HG02973 (cell line): ENCODE data around the gene NR2E1.

Experiments used
- ATAC-seq: cut with Tn5 transposase; IDR thresholded peaks from one replicate; pipeline ENCODE4 v1.9.1; 2021; ENCODE audit warnings: moderate library complexity; ENCODE audit not compliant: unreplicated experiment

Gene NR2E1

DNA sequence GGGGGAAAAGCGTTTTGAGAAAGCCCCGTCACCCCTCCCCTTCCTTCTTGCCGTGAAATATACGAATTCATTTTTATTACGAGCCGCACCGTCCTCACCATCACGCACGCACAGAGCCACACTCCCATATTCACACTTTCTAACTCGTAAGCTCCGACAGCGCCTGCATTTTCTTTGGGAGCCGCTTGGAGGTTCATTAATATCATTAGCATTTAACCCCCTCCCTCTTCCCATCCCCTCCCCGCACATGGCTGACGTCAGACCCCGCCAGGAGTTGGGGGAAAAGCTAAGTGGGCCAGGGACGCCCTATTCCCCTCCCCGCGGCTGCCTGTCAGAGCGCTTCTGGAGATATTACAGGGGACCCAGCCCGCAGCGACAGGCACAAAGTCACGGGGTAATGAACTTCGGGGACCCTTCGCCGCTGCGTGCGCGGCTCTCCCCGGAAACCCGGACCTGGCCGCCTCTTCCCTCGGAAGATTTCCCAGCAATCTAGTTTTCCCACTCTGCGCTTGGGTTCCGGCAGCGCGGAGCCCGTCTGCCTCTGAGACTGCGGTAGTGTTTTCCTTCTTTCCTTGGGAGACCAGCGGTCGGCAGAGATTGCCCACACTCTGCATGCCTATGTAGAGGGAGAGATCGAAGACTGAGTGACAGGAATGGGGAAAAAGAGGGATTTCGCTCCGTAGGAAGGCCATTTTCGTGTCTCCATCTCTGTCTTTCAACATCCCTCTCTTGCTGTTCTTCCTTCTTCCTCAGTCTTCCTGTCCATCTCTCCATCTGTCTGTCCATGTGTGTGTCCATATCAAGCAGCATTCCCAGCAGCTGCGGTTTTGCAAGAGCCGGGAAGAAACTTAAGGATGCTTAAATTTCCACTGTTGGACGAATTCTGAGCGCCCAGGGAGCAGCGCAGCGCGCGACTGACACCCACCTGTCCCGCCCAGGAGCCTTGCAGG lies at the start of gene NR2E1:
Gene NR2E1 (plus strand): TSS at position 309 of the 950 bp plus-strand sequence. CDS start 744 bp downstream, outside the sequence.
- ATAC-seq: no peak

DNA sequence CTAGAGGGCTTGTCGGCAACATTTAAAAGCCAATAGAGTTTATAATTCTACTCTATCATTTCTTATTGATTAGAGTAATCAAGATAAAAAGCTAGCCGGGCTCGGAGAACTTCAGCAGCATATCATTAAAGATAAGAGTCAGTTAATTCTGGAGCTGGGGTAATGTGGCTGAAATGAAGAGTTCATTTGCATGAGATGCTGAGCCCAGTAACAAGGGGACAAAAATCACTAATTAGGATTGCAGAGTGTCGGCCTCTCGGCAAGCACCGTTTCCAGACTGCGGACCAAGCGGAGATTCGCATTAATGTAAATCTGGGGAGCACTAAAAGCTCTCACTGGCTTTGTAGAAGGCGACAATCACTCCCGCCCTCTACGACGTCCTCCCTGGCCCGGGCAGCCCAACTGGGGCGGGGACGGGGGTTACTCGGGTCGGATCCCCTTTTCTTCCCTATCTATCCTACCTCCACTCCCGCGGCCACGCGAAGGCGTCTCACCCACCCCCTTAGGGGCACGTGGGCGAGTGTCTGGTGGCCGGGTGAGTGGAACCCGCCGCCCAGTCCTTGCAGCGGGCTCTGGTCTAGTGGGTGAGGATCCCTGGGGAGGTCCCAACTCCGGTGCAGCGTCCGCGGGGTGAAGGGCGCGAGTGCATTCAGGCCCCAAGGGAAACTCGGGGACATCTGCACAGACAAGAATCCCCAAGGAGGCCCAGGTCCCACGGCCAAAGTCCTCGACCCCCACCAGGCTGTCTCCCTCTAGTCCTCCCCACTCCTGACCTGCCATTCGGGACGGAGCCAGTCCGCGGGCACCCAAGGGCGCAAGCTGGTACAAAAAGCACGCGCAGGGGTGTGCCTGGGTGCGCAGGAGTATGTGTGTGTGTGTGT lies 49.0 kb upstream of the NR2E1 start:
- ATAC-seq: no peak

DNA sequence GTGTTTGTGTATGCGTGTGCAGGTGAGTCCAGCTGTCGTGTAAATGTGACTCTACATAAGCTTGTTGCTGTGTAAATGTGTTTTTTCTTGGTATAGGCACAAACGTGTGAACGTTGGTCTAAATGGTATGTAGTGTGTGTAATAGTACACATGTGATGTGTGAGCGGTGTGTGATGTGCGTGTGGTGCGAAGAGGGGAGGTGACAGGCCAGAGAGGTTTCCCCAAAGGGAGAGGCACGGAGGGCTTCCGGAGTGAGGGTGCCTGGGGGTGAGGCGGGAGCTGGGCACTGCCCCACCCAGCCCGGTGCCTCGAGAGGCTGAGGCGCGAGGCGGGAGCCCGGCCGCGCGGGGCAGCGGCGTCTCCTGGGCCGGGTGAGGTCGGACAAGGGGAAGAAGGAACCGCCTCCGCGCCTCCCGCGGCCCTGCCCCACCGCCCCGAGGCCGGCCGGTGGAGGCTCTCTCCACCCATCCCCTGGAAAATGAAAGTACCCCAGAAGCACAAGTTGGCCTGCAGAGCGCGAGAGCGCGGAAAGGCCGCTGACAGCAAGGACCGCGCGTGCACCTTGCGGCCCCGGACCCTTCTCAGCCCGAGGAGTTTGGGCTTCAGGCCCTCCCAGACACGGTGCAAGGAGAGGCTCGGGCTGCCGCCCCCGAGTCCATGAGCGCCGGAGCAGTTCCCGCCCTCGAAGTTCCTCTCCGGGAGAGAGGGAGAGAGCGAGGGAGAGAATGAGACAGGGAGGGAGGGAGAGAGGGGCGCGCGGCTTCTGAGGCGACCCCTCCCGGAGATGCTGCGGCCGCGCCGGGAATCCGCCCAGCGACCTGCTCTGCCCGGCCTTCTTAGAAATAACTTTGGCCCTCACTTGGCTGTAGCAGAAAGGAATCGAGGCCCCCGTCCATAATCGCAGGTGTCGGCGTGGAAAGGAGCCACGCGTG lies 48.1 kb upstream of the NR2E1 start:
- ATAC-seq: no peak

DNA sequence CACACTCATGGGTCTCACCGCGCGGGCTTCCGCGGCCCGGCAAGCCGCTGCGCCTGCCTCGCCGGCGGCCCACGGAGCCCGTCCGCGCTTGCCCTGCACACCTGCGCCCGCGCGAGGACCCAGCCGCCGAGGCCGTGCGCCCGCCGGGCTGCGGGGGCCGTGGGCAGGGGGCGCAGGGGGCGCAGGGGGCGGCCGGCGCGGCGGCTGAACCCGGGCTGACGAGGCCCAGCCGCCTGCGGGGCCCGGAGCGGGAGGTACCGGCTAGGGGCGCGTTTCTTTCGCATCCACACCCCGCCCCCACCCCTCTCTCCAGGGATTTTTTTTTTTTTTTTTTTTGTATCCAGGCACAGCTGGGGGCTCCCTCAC lies 47.5 kb upstream of the NR2E1 start:
- ATAC-seq: no peak

DNA sequence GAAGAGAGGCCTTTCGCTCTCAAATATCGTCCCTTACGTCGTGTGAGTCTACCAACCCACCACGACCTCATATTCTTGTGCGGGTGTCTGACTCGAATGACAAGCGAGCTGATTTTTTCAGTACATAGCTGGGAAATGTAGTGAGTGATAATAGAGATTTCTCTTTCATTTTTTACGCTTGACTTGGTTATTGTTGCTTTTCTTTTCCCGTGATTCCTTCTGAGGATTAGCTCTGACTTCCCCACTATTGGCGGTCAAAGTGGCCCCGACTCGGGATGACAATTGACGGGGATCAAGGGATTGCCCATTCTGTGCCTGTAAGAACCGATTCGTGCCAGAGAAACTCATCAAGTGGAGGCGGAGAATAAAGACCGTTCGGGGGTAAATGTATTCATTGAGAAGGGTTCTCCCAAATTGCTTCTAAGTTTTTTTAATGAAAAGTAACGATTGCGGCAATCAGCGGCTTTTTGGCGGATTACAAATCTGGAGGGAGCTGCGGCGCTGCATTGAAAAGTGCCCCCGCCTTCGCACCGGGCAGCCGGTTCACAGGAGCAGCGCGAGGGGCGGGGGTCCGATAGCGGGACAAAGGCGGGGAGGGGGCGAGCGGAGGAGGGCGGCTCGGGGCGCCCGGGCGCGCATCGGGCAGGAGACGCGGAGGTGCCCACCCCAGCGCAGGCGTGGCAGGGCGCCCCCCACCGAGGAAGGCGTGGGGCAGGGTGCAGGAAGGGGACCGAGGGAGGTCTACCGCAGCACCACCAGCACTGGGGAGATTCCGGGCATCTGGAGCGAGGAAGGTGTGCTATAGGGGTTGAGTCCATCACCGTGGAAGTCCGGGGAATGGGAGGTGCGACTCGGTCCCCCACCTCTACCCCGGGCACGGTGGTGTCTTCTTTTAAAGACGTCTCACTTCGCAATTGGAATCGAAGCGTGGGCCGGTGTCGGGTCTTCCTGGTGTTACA lies 46.7 kb upstream of the NR2E1 start:
- ATAC-seq: no peak

DNA sequence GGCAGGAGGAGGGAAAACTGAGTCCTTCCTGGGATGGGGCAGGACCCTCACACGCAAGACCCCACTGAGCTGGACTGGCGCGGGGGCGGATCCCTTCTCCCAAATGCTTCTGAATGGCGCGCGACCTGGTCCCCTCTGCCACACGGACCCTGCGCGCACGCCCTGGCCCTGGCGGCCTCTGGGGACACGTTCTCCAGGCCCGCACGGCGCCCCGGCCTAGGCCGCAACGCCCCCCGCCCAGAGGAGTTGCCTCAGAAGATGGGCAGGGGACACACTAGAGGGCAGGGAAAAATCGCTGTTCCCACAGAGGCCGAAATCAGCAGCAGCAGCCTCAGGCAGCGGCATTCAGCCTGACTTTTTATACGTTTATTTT lies 46.1 kb upstream of the NR2E1 start:
- no peak for ATAC-seq

DNA sequence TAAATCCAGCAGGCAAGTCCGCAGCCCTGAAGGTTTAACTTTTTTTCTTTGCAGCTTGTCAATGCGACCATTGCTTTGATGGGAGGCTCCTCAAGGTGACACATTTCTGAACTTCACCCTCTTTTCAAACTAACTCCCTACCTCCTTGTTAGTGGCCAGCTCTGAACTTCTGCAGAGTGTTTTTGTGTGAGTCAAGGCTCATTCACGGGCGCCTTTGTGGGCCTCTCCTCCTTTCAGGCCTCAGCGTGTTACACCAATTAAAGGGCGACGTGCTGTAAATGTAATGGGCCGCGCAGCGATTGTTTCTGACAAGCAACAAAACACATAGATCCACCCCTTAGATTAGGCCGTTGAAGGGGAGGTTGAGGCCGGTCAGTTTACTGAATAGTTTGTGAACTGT lies 45.5 kb upstream of the NR2E1 start:
- ATAC-seq: no peak

DNA sequence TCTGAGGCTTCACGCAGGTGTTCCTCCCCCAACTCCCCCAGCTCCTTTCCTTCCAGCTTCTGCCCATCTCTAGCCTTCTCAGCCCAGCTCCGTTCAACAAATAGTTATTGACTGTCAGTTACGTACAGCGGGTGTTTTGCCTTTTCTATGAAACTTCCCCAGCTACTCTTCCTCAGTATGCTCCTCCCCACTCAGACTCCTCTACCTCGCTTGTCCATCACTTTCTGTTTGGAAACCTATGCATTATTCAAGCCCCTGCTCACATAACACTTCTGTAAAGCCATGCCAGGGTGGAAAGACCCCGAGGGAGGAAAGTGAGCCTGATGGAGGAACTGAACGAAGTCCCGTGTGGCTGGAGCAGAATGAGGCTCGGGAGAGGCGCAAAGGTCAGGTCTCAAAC lies 44.2 kb upstream of the NR2E1 start:
- ATAC-seq: no peak

DNA sequence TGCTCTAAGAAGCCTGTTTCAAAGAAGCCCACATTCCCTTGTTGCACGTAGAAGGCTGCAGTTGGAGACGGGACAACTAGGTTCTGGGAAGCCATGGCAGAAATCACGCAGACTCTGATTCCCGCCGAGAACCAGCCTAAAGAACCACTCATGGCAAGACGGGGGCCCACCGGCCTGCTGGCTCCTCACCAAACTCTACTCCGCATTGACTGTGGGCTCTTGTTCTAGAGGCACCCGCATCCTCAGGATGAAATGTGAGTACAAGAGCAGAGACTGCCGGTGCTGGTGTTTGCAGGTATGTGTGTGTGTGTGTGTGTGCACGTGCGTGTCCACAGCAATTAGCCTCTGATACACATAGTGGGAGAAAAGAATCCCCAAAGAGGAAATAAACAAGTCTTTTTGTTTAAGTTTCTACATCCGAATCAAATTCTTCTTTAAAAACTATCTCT lies 42.3 kb upstream of the NR2E1 start:
- no peak for ATAC-seq

DNA sequence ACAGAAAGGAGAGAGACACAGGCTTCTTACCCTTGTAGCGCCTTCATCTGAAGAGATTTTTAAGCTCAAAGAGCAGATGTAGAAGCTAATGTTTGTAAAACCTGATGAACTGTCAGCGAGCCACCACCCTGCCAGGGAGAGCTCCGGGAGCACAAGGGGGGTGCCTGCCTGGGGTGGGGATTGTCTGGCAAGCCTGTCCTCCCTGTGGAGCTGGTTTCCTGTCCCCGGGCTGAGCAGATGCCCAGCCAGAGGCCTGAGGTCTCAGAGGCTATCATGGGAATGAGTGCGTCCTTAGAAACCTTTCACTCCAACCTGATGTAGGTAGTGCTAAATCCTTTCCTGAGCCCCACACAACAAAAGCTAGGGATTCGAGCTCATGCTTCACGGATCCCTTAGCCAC lies 41.9 kb upstream of the NR2E1 start:
- no peak for ATAC-seq

DNA sequence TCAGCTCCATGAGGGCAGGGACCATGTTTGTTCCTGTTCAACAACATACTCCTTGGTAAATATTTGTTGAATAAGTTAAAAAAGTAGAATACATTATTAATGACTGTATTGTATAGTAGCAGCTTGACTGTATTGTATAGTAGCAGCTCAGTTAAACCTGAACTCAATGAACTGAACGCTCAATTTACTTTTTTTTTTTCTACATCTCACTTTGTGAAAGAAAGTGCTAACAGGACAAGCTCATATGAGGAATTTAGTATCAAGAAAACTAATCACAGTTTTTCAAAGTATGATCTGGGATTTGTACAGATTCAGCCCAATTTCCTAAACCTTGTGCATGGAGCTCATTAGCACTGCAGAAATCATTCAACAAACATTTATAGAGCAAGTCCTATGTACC lies 38.8 kb upstream of the NR2E1 start:
- no peak for ATAC-seq

DNA sequence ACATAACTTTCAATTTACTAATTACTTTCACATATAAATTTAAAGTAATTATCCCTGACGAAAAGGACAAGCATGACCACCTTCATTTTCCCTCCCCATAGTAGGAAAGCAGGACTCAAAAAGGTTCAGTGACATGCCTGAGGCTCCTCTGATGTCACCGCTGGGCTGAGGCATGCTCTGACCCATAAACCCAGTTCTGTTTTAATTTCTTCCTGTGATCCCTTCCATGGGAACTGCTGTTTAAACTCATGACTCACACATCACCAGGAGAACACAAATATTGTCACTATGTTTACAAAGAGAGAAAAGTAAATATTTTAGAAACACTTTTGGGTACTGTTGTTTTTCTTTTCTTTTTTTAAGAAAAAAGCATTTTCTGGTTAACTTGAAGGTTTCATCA lies 38.0 kb upstream of the NR2E1 start:
- ATAC-seq: no peak

DNA sequence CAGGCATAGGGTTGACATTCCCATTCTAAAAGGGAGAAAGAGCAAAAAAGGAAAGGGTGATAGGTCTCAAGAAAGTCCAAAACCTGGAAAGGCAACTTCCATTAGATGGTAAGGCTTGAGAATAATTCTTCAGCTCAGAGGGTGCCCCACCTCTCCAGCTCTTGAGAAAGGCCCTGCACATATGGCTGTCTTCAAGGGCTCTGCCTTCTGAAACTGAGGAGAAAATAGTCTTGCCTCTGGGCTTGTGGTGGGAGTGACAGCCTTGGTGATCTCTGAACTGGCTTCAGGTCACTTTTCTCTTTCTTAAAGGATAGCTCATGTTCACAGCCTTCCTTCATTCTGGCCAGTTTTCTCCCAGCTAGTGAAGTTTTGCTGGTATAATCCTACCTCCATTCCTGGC lies 35.6 kb upstream of the NR2E1 start:
- no peak for ATAC-seq

DNA sequence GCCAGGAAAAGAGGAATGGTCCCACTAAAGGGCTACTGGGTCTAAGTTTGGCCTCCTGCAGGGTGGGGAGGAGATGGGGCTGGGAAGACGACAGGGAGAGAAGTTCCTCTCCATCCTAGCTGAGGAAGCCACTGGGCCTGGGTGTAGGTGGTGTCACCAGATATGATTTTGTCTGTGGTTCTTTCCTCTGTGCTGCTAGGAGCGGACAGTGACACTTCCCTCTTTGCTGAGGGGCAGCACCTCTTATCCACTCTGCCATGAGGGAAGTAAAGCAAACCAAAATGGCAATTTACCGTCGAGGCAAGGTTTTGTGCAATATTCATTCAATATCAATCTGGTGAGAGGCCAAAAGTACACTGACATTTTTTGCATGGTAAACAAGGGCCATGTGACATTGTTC lies 33.0 kb upstream of the NR2E1 start:
- ATAC-seq: no peak

DNA sequence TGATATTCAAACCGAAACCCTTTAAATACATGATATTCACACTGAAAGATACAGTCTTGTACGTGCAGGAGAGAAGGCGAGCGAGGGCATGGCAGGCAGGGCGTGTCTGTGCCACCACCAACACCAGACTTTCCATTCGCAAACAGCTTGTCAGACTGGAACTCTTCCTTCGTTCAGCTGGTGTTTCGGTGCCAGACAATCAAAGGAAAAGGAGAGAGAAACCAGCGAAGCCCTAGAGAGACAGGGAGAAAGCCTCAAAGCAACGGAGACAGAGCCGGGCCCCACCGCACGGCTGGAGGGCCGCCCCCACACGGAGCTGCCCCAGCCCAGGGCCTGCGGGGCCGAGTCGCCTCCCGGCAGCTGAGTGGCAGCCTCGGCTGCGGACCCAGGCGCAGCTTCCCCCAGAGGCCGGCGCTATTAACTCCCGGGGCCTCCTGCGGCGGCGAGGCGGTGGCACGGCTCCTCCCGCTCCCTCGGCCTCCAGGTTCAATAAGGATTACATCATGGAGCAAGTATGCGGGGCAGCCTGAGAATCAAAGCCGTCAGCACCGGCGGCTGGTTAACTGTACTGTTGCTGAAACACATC lies 32.1 kb upstream of the NR2E1 start:
- no peak for ATAC-seq

DNA sequence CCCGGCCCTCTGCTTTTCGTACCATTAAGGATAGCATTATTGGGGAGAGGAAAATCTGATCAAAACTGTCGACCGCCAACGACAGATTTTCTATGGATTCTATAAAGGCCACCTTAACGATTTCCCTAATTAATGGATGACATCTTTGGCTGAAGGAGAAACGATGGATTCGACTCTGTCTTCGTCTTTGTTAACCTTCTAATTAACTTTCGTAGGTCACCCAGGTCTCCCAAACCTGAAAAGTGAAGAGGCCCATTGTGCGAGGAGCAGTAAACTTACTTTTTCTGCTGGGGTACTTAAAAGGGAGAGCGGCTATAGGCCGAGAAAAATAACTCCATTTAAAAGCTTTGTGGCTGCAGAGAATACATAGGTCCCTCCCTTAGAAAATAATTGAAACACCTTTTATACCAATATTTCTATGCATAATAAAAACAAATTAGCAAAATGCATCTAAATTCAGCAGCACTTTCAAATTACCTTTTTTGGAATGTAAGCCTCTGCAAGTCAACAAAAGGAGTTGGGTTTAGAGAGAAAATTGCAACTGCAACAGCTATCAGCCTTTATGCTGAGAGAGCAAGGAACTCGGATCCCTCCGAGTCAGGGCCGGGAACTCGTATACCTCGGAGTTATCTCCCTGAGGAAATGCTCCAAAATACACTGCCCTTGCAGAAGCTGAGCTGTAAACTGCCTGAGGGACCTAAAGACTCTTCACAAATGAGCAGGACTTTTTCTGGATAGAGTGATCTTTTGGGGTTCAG lies 31.4 kb upstream of the NR2E1 start:
- ATAC-seq: no peak

DNA sequence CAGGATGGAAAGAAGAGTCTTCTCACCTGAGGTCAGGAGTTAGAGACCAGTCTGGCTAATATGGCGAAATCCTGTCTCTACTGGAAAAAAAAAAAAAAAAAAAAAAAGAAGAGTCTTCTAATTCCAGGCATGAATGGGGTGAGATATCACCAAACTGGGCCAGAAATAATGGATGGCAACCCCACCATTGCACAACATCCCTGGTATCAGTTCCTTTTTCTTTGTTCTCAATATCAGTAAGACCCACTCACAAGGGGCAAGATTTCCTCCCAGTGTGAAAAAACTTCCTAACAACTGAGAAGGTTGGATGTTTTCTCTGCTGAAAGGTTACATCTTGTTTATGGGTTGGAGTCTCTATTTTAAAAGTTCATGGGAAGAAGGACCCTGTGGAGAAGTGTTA lies 23.6 kb upstream of the NR2E1 start:
- no peak for ATAC-seq

DNA sequence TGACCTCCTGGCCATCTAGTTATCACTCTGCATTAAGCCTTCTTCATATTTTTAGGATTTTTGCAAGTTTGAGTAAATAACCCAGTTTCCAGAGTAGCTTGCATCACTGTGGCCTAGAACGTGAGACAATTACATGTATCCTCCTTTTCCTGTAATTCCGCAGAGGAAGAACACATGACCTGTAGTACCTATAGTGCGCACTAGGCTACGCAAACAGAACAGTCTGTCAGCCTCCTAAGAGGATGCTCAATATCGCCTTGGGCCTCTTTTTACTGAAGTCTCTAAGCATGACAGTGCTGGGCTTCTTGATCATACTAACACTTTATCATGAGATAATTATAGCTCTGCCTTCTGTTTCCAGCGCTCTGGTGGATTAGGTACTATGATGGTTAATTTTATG lies 20.2 kb upstream of the NR2E1 start:
- ATAC-seq: no peak

DNA sequence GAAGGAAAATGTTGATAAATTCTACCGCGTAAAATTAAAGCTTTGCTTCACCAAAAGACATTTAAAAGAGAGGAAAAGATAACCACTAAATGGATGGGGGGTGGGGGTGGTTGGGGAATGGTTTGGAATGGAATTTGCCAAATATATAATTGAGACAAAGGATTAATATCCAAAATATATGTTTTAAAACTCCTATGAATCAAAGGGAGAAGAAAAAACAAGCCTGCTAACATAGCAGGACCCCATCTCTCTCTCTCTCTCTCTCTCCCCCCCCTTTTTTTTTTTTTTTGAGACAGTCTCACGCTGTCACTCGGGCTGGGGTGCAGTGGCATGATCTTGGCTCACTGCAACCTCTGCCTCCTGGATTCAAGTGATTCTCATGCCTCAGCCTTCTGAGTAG lies 13.4 kb upstream of the NR2E1 start:
- ATAC-seq: no peak
